A172 (cell line): ENCODE data around the gene CMPK2. TPM values are rescaled to one million over a fixed set of nuclear protein-coding genes. Genes with fewer than 3 reads are reported as not detected.
A peak's percentile ranks its signal among the peaks of the same experiment; 100 is the strongest.
"Not testable (repeated sequence)": the region's sequence is repeated elsewhere in the genome, so short reads cannot be mapped to it uniquely, and the experiment has no call there.

Experiments used
- DNase-seq: peaks from one replicate; pipeline ENCODE4 v3.0.0-alpha.2; 2015; ENCODE audit warnings: low spot score
- total RNA-seq: library from RNA; depleted of rRNA; stranded (reverse); fragments of >200 nt; shearing (Covaris generic); gene quantifications from 2 replicates; pipeline ENCODE4 v1.2.3, GENCODE V29; 2014

The CMPK2 gene
- total RNA-seq, 1 experiment from 2014 or later: 12.7 TPM

- no peak for DNase-seq
These were observed 14.6 kb upstream of the CMPK2 start for GRCh38 chr2:6880200-6880733.

GRCh38 chr2:6879011-6879410 is 13.3 kb upstream of the CMPK2 start:
- no peak for DNase-seq

- DNase-seq: no peak
These were observed 12.8 kb upstream of the CMPK2 start for GRCh38 chr2:6878549-6878948.

- peak; percentile 67 for DNase-seq
These were observed 11.9 kb upstream of the CMPK2 start, which contains the start of gene RSAD2 for GRCh38 chr2:6877402-6878304. Gene RSAD2 (plus strand): TSS chr2:6877777. CDS start chr2:6877801, 24 bp downstream.

- no peak for DNase-seq
These were observed 10.6 kb upstream of the CMPK2 start for GRCh38 chr2:6876309-6876708.

- DNase-seq: no peak
These were observed 8.3 kb upstream of the CMPK2 start for GRCh38 chr2:6874032-6874431.

GRCh38 chr2:6872394-6872793 is 6.7 kb upstream of the CMPK2 start:
- DNase-seq: no peak

GRCh38 chr2:6866982-6867381 is 1.3 kb upstream of the CMPK2 start:
- no peak for DNase-seq

- peak; percentile 61 for DNase-seq
These were observed 566 bp upstream of the CMPK2 start for GRCh38 chr2:6866275-6866671.

GRCh38 chr2:6864923-6865345 is 773 bp downstream of the CMPK2 start:
- no peak for DNase-seq

GRCh38 chr2:6864231-6864754 is 1.4 kb downstream of the CMPK2 start:
- no peak for DNase-seq

GRCh38 chr2:6863792-6864191 is 1.9 kb downstream of the CMPK2 start:
- DNase-seq: no peak

- DNase-seq: no peak
These were observed 5.4 kb downstream of the CMPK2 start for GRCh38 chr2:6860296-6860695.

GRCh38 chr2:6858466-6859027 is 7.2 kb downstream of the CMPK2 start:
- not testable (repeated sequence) for DNase-seq

GRCh38 chr2:6856548-6856920 is 9.2 kb downstream of the CMPK2 start:
- no peak for DNase-seq

GRCh38 chr2:6855860-6856547 is 9.7 kb downstream of the CMPK2 start:
- no peak for DNase-seq

GRCh38 chr2:6854416-6854815 is 11.3 kb downstream of the CMPK2 start:
- DNase-seq: no peak

- DNase-seq: no peak
These were observed 13.5 kb downstream of the CMPK2 start for GRCh38 chr2:6852195-6852594.

- no peak for DNase-seq
These were observed 18.6 kb downstream of the CMPK2 start for GRCh38 chr2:6846967-6847681.

- no peak for DNase-seq
These were observed 19.2 kb downstream of the CMPK2 start for GRCh38 chr2:6846540-6846939.

- DNase-seq: no peak
These were observed 19.8 kb downstream of the CMPK2 start for GRCh38 chr2:6845903-6846302.
